ENCODE data around the gene PARP12.

Gene PARP12

GRCh38 chr7:139993592-139993991, 69.2 kb downstream of the PARP12 start:
- ChIA-PET POLR2A (ENCODE audit: low non-redundant PET) (no interaction called here), CTCF (no interaction called here)
- DNase-seq (ENCODE audit: low spot score), result no peak
- H3K27ac ChIP-seq, result no peak overlapping the region
- TF ChIP-seq CTCF (conservative IDR thresholded peaks at IDR 0.05; ENCODE audit: low read depth), result no peak

GRCh38 chr7:139993169-139993568, 69.6 kb downstream of the PARP12 start:
- DNase-seq (ENCODE audit: low spot score), result no peak
- no peak overlapping the region for H3K27ac ChIP-seq
- ChIA-PET POLR2A (ENCODE audit: low non-redundant PET) (no interaction called here), CTCF (no interaction called here)
- no peak for TF ChIP-seq CTCF (conservative IDR thresholded peaks at IDR 0.05; ENCODE audit: low read depth)

GRCh38 chr7:139992353-139993044, 70.3 kb downstream of the PARP12 start:
- no peak overlapping the region for H3K27ac ChIP-seq
- TF ChIP-seq CTCF (conservative IDR thresholded peaks at IDR 0.05; ENCODE audit: low read depth), result no peak
- no peak for DNase-seq (ENCODE audit: low spot score)
- CTCF ChIA-PET, result interaction anchor here (0.6 kb wide), 1 partner anchor 179 kb away, joined by 3 read pairs; no protein-coding TSS in a partner anchor
- POLR2A ChIA-PET (ENCODE audit: low non-redundant PET), result no interaction called here

- DNase-seq (ENCODE audit: low spot score), result no peak
- H3K27ac ChIP-seq, result no peak overlapping the region
- CTCF ChIA-PET, result interaction anchor here (0.6 kb wide), 1 partner anchor 178 kb away, joined by 3 read pairs; no protein-coding TSS in a partner anchor
- POLR2A ChIA-PET (ENCODE audit: low non-redundant PET), result no interaction called here
- TF ChIP-seq CTCF (conservative IDR thresholded peaks at IDR 0.05; ENCODE audit: low read depth), result no peak
Observed at GRCh38 chr7:139991911-139992310, 70.8 kb downstream of the PARP12 start.

- TF ChIP-seq CTCF (conservative IDR thresholded peaks at IDR 0.05; ENCODE audit: low read depth), result no peak
- CTCF ChIA-PET, result no interaction called here
- POLR2A ChIA-PET (ENCODE audit: low non-redundant PET), result no interaction called here
- H3K27ac ChIP-seq, result no peak overlapping the region
- no peak for DNase-seq (ENCODE audit: low spot score)
Observed at GRCh38 chr7:139991269-139991666, 71.5 kb downstream of the PARP12 start.

- DNase-seq (ENCODE audit: low spot score), result no peak
- H3K27ac ChIP-seq, result no peak overlapping the region
- POLR2A ChIA-PET (ENCODE audit: low non-redundant PET), result no interaction called here
- CTCF ChIA-PET, result no interaction called here
- no peak for TF ChIP-seq CTCF (conservative IDR thresholded peaks at IDR 0.05; ENCODE audit: low read depth)
Observed at GRCh38 chr7:139990571-139991268, 72.0 kb downstream of the PARP12 start.
